Thyroid gland (tissue), 4 donors: ENCODE data around the gene RPS6KB2. TPM values are rescaled to one million over a fixed set of nuclear protein-coding genes. Genes with fewer than 3 reads are reported as not detected.
A peak's percentile ranks its signal among the peaks of the same experiment; 100 is the strongest.

Experiments used
- DNase-seq, 2 donors: peaks; one replicate each; pipeline ENCODE4 v3.0.0-alpha.2; 2019
- H3K27ac ChIP-seq, 3 donors: fragments of 200-600 bp; sonication (generic); 1 replicate in 2 of 3; 2 replicates in 1 of 3; pipeline ENCODE4 v1.5.1; 2016 to 2019; ENCODE audit warnings: mild to moderate bottlenecking in 1 of 3, moderate library complexity in 1 of 3
- H3K27me3 ChIP-seq: fragments of 200-600 bp; sonication (generic); one replicate; pipeline ENCODE4 v1.5.1; 2019
- H3K36me3 ChIP-seq, 2 donors: fragments of 200-600 bp; sonication (generic); one replicate each; pipeline ENCODE4 v1.5.1; 2016 to 2019
- H3K4me1 ChIP-seq, 2 donors: fragments of 200-600 bp; sonication (generic); one replicate each; pipeline ENCODE4 v1.5.1; 2017 to 2019
- H3K4me3 ChIP-seq, 3 donors: fragments of 200-600 bp; sonication (generic); replicated peaks in 1 of 3; 1 replicate in 2 of 3; 2 replicates in 1 of 3; pipeline ENCODE4 v1.5.1; 2016; ENCODE audit warnings: mild to moderate bottlenecking in 1 of 3
- H3K9me3 ChIP-seq: fragments of 200-600 bp; sonication (generic); one replicate; pipeline ENCODE4 v1.5.1; 2017
- CTCF ChIP-seq, 6 experiments: fragments of 200-600 bp in 3 of 6; fragments of 450-650 bp in 3 of 6; sonication (generic) in 3 of 6; IDR thresholded peaks; one replicate each; pipeline ENCODE4 v1.5.1; 2016 to 2019; ENCODE audit warnings: antibody characterized with exemption in 6 of 6, mild to moderate bottlenecking in 2 of 6, inconsistent platforms in 1 of 6, moderate library complexity in 1 of 6
- POLR2A ChIP-seq, 2 donors: fragments of 450-650 bp; IDR thresholded peaks; one replicate each; pipeline ENCODE4 v1.6.1; 2017; ENCODE audit warnings: antibody characterized with exemption in 2 of 2, mild to moderate bottlenecking in 2 of 2, moderate library complexity in 1 of 2
- whole genome bisulfite sequencing, 2 donors: methylation state at CpG; one replicate each; pipeline ENCODE4 v1.1.5; 2017; 5-methylcytosine and 5-hydroxymethylcytosine counted together
- intact Hi-C: fragments of 100-400 bp; cut with DNase I; formaldehyde crosslinking; loops from one replicate; pipeline ENCODE4 v1.15.1; 2023
- total RNA-seq, 4 donors: library from RNA; depleted of rRNA; stranded (reverse); fragments of >200 nt; gene quantifications; one replicate each; pipeline ENCODE4 v1.2.3, GENCODE V29; 2016

The RPS6KB2 gene
- total RNA-seq, 4 donors from 2014 or later, result 44.1 to 102 (median 62.2) TPM

- no peak overlapping the region for H3K27ac ChIP-seq
- 48 to 51% methylated on average over 5 of the region's 5 CpGs for WGBS, 2 donors
- peak; percentile 48 to 64 for DNase-seq
- no peaks in the 10 kb centered on the region for H3K27me3 ChIP-seq
- no peak for TF ChIP-seq CTCF (IDR thresholded peaks at IDR 0.05)
- TF ChIP-seq POLR2A (IDR thresholded peaks at IDR 0.05), result no peak
- peaks cover 18 to 19% of the 10 kb centered on the region in 2 donors for H3K36me3 ChIP-seq
- intact Hi-C loops, result loop anchor here (5.0 to 10.0 kb wide), 2 partner anchors 71 to 113 kb away; partner anchors contain the start of genes CDK2AP2, PITPNM1 and TMEM134
- H3K4me3 ChIP-seq, result no peak overlapping the region
- H3K9me3 ChIP-seq, result no peaks in the 10 kb centered on the region
- peaks cover 4 to 20% of the 10 kb centered on the region in 2 donors for H3K4me1 ChIP-seq
Observed at GRCh38 chr11:67393990-67394389, 34.3 kb upstream of the RPS6KB2 start.

GRCh38 chr11:67395555-67396258 lies 32.6 kb upstream of the RPS6KB2 start:
- TF ChIP-seq POLR2A (IDR thresholded peaks at IDR 0.05), result no peak
- no peak for TF ChIP-seq CTCF (IDR thresholded peaks at IDR 0.05)
- WGBS, 2 donors, result 89% methylated on average over 15 of the region's 19 CpGs
- no peak for DNase-seq
- Histone ChIP-seq H3K4me3 (no peak overlapping the region), H3K27me3 (no peaks in the 10 kb centered on the region), H3K4me1 (peaks cover 12 to 27% of the 10 kb centered on the region in 2 donors), H3K9me3 (no peaks in the 10 kb centered on the region), H3K36me3 (peaks cover 24 to 25% of the 10 kb centered on the region in 2 donors), H3K27ac (no peak overlapping the region)
- intact Hi-C loops, result loop anchor here (10.0 kb wide), 1 partner anchor 69 kb away; the partner anchor contains the start of gene TMEM134

GRCh38 chr11:67396259-67396581 lies 32.1 kb upstream of the RPS6KB2 start:
- peaks cover 17 to 24% of the 10 kb centered on the region in 2 donors for H3K4me1 ChIP-seq
- H3K27me3 ChIP-seq, result no peaks in the 10 kb centered on the region
- TF ChIP-seq CTCF (IDR thresholded peaks at IDR 0.05), result no peak
- TF ChIP-seq POLR2A (IDR thresholded peaks at IDR 0.05), result no peak
- H3K36me3 ChIP-seq, result peaks cover 24 to 25% of the 10 kb centered on the region in 2 donors
- WGBS, 2 donors, result 87 to 95% methylated on average over 7 of the region's 7 CpGs
- no peak overlapping the region for H3K27ac ChIP-seq
- intact Hi-C loops, result loop anchor here (10.0 kb wide), 1 partner anchor 69 kb away; the partner anchor contains the start of gene TMEM134
- no peak overlapping the region for H3K4me3 ChIP-seq
- H3K9me3 ChIP-seq, result no peaks in the 10 kb centered on the region
- DNase-seq, result no peak

GRCh38 chr11:67396587-67397389 lies 31.5 kb upstream of the RPS6KB2 start:
- Histone ChIP-seq H3K9me3 (no peaks in the 10 kb centered on the region), H3K4me3 (no peak overlapping the region), H3K4me1 (peaks cover 17 to 24% of the 10 kb centered on the region in 2 donors), H3K27me3 (no peaks in the 10 kb centered on the region), H3K27ac (no peak overlapping the region), H3K36me3 (peaks cover 24 to 25% of the 10 kb centered on the region in 2 donors)
- intact Hi-C loops, result loop anchor here (10.0 kb wide), 1 partner anchor 68 kb away; the partner anchor contains the start of gene TMEM134
- 55 to 60% methylated on average over 11 to 12 of the region's 13 CpGs for WGBS, 2 donors
- TF ChIP-seq CTCF (IDR thresholded peaks at IDR 0.05), result no peak
- no peak for TF ChIP-seq POLR2A (IDR thresholded peaks at IDR 0.05)
- no peak for DNase-seq
